GM19193 (cell line): ENCODE data around the gene IRF2BP2.

Experiments used
- POLR2A ChIP-seq: IDR thresholded peaks from 4 replicates; pipeline ENCODE4 v1.6.1; 2011; ENCODE audit not compliant: insufficient read depth, insufficient read length; ENCODE audit errors: extremely low read depth

Gene IRF2BP2

GRCh38 chr1:234601301-234602017, 8.5 kb downstream of the IRF2BP2 start:
- TF ChIP-seq POLR2A: no peak

DNA sequence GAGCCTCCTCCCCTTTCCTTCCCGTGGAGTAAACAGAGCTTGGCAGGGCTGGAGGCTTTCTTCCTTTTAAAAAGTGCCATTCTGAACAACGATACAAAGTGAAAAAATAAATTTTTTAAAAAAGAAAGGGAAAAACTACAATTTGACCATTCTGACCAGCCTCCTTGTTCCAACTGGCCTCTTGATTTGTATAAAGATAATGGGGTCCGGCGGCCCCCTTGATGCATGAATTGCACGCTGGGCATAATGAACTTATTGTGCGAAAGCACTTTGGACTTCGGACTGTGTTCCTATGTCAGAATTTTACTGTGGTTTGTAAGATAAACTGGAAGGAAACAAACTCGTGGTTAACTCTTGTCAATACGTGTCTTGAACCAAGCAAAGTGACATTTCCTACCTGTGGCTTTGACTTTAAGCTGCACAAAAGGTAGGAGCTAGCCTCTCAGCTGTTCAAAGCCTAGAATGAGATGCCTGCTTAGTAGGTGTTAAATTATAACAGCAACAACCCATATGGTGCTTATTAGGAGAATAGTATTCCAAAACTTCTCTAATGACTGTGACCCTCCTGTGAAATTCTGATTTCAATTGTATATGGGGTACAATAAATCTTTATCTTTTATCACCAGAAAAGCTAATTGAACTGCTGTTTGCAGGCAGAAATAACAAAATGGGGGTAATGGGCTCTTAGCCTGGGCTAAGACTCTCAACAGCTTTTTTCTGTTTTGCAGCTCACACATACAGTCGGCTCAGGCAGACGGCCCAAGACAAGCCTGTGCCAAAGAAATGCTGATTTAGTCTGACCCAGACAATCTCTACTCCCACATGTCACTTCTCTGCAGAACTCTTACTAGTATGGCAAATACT, 9.3 kb downstream of the IRF2BP2 start:
- no peak for TF ChIP-seq POLR2A

- TF ChIP-seq POLR2A: peak; percentile 64
Measured at GRCh38 chr1:234599617-234600417, 10.2 kb downstream of the IRF2BP2 start.

DNA sequence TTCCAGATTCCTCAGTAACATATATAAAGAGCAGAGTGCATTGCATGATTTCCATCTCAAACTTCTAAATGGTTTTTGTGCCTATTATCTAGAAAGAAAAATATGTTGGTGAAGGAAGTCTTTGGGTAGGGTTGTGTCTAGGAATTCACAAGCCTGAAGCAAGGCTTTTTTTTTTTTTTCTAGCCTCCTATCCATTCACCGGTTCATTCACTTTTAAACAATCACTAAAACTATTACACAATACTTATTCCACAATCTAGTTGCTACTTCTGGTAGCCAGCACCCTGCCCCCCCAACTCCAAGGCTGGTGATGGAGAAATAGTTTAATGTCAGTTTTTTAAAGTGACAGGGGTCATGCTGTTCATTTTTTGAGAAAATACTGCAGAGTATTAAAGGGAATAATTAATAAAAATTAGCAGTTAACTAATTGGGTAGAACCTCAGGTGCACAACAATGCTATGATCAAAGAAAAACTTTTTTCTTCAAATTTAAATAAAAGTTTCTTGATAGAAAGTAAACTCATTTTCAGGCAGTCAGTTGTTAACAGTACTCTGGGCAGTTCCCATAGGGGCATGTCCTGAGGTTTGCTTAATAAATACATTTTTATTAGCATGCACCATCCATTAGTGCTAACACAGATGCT, 10.9 kb downstream of the IRF2BP2 start:
- no peak for TF ChIP-seq POLR2A

DNA sequence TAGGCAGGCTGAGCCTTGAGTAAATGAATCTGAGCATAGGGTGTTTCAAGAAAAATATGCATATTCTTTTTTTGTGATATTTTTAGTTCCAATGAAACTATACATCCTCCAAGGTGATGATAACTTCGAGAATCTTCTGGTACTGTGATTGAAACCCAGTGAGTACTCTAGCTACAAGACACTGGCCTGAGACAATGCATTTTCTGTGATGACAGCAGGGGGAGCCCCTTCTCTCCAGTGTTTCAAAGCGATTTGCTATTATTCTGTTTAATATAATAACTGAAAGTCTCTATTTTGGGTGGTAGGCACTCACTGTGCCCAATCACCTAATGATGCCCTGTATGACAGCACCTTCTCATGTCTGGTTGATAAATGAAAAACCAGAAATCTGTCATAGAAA, 12.1 kb downstream of the IRF2BP2 start:
- TF ChIP-seq POLR2A: no peak

GRCh38 chr1:234595899-234596298, 14.1 kb downstream of the IRF2BP2 start:
- no peak for TF ChIP-seq POLR2A

- TF ChIP-seq POLR2A: no peak
Measured at GRCh38 chr1:234593771-234594504, 16.0 kb downstream of the IRF2BP2 start.

- no peak for TF ChIP-seq POLR2A
Measured at GRCh38 chr1:234593109-234593508, 16.9 kb downstream of the IRF2BP2 start.

DNA sequence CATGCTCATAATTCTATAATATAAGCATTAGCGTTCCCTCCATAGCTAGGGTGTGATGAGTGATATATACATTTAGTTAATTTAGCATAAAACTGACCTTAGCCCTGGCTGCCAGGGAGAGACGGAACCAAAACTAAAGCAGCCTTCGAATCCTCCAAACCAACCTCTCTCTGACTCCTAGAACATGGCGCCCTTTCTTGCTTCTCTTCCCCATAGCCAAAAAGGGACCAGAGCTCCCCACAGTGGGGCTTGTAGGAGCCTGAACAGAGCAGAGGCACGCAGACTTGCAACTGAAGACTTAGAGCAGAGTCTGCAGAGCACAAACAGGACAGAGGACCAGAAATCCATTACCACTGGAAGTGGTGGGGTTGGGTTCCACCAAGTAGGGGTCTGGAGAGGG, 17.7 kb downstream of the IRF2BP2 start:
- TF ChIP-seq POLR2A: no peak

- no peak for TF ChIP-seq POLR2A
Measured at GRCh38 chr1:234591131-234591530, 18.8 kb downstream of the IRF2BP2 start.

GRCh38 chr1:234589854-234590620, 19.9 kb downstream of the IRF2BP2 start:
- TF ChIP-seq POLR2A: no peak

DNA sequence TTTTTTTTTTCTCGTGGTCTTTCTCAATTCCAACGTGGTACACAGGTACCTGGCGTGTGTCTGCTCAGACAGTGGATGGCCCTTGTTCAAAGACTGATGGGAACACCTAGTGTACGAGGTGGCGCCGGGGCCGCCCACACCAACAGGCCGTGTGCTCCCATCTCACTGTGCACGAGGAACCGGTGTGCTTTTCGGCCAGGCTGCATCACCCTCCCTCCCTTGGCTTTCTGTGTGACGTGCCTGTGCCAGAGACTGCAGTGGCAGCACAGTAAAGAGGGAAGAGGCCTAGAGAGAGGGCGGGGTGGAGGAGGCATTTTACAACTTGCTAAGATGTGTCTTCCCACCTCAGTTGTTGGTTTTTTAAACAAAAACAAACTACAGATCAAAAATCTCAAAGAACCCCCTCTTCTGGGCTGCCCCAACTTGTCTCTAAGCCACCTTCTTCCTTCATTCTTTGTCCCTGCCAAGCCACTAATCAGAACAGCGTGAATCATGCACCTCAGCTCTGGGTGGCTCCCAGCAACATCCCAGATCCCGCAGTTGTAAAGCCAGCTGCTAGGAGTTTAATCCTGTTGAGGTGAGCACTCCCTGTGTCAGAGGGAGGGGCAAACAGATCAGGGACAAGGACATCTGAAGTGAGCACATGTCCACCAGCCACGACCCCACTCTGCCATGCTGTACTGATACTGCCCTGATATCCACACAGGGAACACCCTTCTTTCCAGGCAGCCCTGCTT, 20.7 kb downstream of the IRF2BP2 start:
- TF ChIP-seq POLR2A: no peak

- TF ChIP-seq POLR2A: no peak
Measured at GRCh38 chr1:234588386-234588785, 21.6 kb downstream of the IRF2BP2 start.

GRCh38 chr1:234586892-234587485, 23.0 kb downstream of the IRF2BP2 start:
- TF ChIP-seq POLR2A: no peak
